ENCODE results near the gene MMP20.

MMP20 gene

GRCh38 chr11:102534261-102534872 lies 90.8 kb downstream of the MMP20 start:
- Mint-ChIP-seq H3K27ac (ENCODE audit: low read depth) (no peak overlapping the region), H3K4me1 (no peaks in the 10 kb centered on the region), H3K4me3 (no peak overlapping the region), H3K27me3 (peaks cover 42% of the 10 kb centered on the region), H3K9me3 (no peaks in the 10 kb centered on the region), H3K36me3 (ENCODE audit: insufficient read depth) (no peaks in the 10 kb centered on the region)
- no peak for ATAC-seq (replicated peaks; ENCODE audit: extremely low read depth, poor library complexity, severe bottlenecking)
- DNase-seq (ENCODE audit: low spot score in 2 of 2) = no peak

GRCh38 chr11:102530558-102530957 lies 94.6 kb downstream of the MMP20 start, which contains the start of gene MMP7:
MMP7 (minus strand) TSS chr11:102530747; CDS start chr11:102530700, 47 bp downstream.
- Mint-ChIP-seq H3K36me3 (ENCODE audit: insufficient read depth) (no peaks in the 10 kb centered on the region), H3K27me3 (peaks cover 17% of the 10 kb centered on the region), H3K9me3 (no peaks in the 10 kb centered on the region), H3K4me3 (no peak within 1 kb of the TSS), H3K4me1 (no peaks in the 10 kb centered on the region), H3K27ac (ENCODE audit: low read depth) (no peak within 1 kb of the TSS)
- no peak for ATAC-seq (replicated peaks; ENCODE audit: extremely low read depth, poor library complexity, severe bottlenecking)
- DNase-seq (ENCODE audit: low spot score in 2 of 2) = no peak

GRCh38 chr11:102528618-102529017 lies 96.5 kb downstream of the MMP20 start:
- no peaks in the 10 kb centered on the region for H3K9me3 Mint-ChIP-seq
- no peak for ATAC-seq (replicated peaks; ENCODE audit: extremely low read depth, poor library complexity, severe bottlenecking)

GRCh38 chr11:102527684-102528083 lies 97.4 kb downstream of the MMP20 start:
- H3K4me3 Mint-ChIP-seq = no peak overlapping the region
- DNase-seq (ENCODE audit: low spot score in 2 of 2) (no peak), ATAC-seq (replicated peaks; ENCODE audit: extremely low read depth, poor library complexity, severe bottlenecking) (no peak)

More at GRCh38 chr11:102528618-102529017, 96.5 kb downstream of the MMP20 start:
- Mint-ChIP-seq H3K4me3 (no peak overlapping the region), H3K27ac (ENCODE audit: low read depth) (no peak overlapping the region), H3K36me3 (ENCODE audit: insufficient read depth) (no peaks in the 10 kb centered on the region), H3K27me3 (peaks cover 14% of the 10 kb centered on the region), H3K4me1 (no peaks in the 10 kb centered on the region)
- no peak for DNase-seq (ENCODE audit: low spot score in 2 of 2)

DNA sequence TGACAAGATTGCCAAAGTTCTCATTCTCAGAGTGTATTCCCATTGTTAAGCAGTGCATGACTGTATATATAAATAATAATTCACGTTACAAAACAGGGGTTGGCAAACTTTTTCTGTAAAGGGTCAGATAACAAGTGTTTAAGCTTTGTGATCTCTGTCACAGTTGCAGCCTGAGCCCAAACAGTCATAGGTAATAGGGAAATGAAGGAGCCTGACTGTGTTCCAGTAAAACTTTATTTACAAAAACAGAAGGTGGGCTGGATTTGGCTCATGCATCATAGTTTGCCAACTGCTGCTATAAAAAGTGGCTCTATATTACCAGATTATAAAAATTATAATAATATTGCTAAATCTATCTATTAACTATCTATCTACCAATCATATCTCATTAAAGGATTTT lies 98.1 kb downstream of the MMP20 start:
- Mint-ChIP-seq H3K27ac (ENCODE audit: low read depth) (no peak overlapping the region), H3K4me3 (no peak overlapping the region), H3K27me3 (peaks cover 18% of the 10 kb centered on the region), H3K4me1 (peaks cover 6% of the 10 kb centered on the region), H3K36me3 (ENCODE audit: insufficient read depth) (no peaks in the 10 kb centered on the region), H3K9me3 (no peaks in the 10 kb centered on the region)
- DNase-seq (ENCODE audit: low spot score in 2 of 2) (no peak), ATAC-seq (replicated peaks; ENCODE audit: extremely low read depth, poor library complexity, severe bottlenecking) (no peak)

More at GRCh38 chr11:102527684-102528083, 97.4 kb downstream of the MMP20 start:
- Mint-ChIP-seq H3K27ac (ENCODE audit: low read depth) (no peak overlapping the region), H3K9me3 (no peaks in the 10 kb centered on the region), H3K27me3 (peaks cover 12% of the 10 kb centered on the region), H3K36me3 (ENCODE audit: insufficient read depth) (no peaks in the 10 kb centered on the region), H3K4me1 (peaks cover 1% of the 10 kb centered on the region)

Data from central memory CD8-positive, alpha-beta T cell (primary cell).